ENCODE data around the gene FABP3.

The FABP3 gene

DNA sequence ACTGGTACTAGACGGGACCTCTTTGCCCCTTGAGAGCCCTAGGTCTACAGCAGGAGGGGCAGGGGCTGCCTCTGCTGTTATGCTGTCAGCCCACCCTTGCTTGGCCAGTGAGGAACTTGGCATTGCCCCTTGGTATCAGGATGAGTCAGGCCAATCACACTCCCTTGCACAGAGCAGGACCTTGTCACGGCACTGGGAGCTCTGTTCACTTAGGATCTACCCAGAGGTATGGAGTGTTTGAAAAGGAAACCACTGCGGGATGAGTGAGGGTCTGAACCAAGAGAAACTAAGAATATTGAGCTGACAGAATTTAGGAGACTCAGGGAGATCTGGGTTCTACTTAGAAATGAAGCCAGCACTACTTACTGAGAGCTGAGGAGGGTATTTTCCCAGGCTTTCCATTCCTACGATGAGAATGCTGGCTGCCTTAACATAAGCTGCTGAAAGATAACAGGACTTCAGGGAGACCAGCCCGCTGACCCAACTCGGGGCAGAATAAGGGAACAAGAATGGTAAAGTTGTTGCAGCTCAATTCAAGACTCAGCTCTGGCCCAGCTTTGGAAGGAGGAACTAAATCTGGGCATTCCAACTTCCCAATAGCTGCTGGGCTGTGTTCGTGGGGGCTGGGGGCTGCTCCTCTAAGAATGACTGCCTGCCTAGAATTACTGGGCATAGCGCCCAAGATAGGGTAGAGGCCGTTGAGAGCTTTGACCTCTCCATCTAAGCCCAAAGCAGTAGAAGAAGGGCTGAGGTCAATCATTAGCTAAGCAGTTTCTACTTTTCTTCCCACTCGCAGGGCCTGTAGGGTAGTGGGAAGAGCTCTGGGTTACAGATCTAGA, 1.5 kb downstream of the FABP3 start:
- DNase-seq, result no peak

DNA sequence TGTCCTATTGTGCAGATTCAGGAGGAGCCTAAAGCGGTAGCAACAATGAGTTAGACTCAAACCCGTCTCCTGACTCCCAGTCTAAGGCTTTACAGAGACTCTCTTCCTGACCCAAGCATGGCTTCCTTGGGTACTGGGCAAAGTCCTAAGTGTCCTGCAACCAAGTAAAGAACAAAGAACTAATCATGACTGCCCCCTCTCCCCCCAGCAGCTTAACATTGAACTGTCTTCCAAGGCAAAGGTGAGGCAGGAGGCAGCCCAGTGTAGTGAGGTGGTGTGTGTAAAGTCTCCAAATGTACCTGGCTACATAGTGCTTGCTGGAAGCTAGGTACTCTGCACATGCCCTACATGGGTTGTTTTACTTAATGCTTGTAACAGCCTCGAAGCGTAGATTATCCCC, 2.3 kb downstream of the FABP3 start:
- DNase-seq, result no peak

GRCh38 chr1:31370021-31370420, 2.9 kb downstream of the FABP3 start:
- no peak for DNase-seq

- no peak for DNase-seq
These were observed 4.2 kb downstream of the FABP3 start for GRCh38 chr1:31368611-31369107.

DNA sequence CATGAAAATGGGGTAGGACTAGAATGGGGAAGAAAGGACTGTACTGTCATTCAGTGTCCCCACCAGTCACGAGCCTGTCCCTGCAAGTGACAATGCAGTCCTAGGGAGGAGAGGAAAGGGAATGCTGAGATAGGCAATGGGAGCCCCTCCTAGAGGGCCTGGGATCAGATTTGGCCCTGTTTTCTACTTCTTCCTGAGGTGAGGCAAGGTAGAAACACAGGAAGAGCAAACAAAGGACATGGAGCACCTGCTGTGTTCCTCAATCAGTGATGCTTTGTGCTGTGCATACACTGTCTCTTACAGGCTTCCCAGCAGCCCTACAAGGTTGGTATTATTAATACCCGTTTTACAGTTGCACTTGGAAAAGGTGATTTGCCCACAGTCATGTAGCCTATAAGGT, 6.1 kb downstream of the FABP3 start:
- DNase-seq, result no peak

- DNase-seq, result no peak
These were observed 8.2 kb downstream of the FABP3 start for GRCh38 chr1:31364561-31365250.

DNA sequence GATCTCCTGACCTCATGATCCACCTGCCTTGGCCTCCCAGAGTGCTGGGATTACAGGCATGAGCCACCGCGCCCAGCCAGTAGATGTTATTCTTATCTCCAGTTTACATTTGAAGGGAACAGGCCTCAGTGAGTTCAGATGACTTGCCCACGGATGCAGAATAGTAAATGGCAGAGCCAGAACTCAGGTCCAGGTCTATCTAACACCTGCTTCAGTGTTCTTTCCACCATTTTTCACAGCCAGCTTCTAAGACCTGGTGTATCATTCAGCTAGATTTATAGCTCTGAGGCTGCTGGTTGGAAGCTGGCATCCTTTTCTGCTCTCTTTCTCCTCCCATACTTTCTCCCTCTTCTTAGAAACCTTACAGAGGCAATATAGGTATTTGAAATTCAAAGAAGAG, 10.8 kb downstream of the FABP3 start:
- no peak for DNase-seq

- DNase-seq, result no peak
These were observed 11.3 kb downstream of the FABP3 start for GRCh38 chr1:31361607-31362006.

GRCh38 chr1:31356427-31356826, 16.4 kb downstream of the FABP3 start:
- DNase-seq, result no peak

DNA sequence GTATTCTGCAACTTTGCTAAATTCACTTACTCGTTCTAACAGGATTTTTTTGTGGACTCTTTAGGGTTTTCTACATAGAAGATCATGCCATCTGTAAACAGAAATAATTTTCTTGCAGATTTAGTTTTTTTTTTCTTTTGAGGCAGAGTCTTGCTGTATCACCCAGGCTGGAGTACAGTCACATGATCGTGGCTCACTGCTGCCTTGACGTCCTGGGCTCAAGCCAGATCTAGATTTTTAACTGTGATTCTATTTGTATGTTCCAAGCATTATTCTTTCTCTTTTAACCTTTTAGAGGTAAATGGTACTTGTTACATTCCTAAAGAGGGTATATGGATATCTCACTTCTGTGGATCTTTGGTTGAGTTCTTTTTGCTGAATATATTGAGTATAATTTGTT, 18.6 kb downstream of the FABP3 start:
- DNase-seq, result no peak

GRCh38 chr1:31348449-31348848, 24.4 kb downstream of the FABP3 start:
- no peak for DNase-seq

DNA sequence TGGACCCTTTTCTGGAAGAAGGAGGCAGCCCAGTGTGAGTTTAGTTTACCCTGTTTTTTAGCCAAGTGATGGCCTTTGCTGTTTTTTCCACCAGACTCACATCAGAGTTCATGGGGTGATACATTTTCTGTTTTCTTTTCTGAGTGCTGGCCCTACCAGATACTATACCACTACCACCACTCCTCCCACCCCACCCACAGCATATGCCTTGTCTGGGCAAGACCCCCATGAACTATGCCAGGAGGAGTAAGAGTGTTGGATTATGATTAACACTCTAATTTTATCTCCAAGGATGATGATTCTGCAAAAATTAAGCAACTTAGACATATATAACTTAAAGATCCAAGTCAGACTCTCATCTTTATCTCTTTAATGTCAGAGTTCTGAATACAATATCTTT, 26.1 kb downstream of the FABP3 start:
- DNase-seq, result no peak

- no peak for DNase-seq
These were observed 27.2 kb downstream of the FABP3 start for GRCh38 chr1:31345635-31346034.

- no peak for DNase-seq
These were observed 28.4 kb downstream of the FABP3 start for GRCh38 chr1:31344503-31344902.

DNA sequence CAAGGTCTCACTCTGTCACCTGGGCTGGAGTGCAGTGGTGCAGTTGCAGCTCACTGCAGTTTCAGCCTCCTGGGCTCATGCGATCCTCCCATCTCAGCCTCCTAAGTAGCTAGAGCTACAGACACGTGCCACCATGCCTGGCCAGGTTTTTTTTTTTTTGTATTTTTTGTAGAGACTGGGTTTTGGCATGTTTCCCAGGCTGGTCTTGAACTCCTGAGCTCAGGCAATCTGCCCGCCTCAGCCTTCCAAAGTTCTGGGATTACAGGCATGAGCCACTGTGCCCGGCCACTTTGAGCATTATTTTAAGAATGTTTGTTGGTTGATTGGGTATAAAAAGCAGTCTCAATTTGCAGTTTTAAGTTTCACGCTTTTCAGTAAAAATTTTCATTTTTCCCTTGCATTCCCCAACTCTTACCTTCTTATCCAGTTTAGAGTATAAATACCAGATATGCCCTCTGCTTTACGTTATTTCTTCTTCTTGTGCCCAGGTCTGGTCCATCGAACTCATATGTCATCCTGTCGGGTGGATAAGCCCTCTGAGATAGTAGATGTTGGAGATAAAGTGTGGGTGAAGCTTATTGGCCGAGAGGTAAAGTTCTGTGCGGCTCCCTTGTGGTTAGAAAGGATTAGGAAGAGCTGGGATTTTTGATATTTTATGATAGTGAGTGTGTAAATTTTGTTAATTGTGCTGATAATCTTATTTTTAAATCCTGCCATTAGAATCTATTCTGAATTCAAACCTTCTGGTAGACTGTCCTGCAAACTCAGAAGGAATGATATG, 36.0 kb downstream of the FABP3 start:
- DNase-seq, result no peak

DNA sequence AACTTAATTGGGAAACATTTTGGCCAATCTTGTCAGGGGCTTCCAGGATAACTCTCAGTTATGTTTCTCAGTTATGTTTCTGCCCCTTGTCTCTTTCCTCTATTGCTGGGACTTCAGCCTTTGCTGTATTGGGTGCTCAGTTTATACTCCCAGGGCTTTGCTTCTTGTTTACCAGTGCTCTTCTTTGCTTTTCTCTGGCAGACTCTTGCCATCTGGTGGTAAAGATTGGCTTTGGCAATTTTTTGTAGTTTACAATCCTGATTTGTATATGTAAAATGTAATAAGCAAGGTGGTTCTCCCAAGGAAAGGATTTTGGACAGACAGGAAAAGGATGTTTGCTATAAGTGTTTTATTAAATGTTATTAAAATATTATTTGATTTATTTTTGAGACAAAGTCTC, 37.9 kb downstream of the FABP3 start:
- no peak for DNase-seq

- DNase-seq, result no peak
These were observed 45.5 kb downstream of the FABP3 start for GRCh38 chr1:31327381-31327780.

DNA sequence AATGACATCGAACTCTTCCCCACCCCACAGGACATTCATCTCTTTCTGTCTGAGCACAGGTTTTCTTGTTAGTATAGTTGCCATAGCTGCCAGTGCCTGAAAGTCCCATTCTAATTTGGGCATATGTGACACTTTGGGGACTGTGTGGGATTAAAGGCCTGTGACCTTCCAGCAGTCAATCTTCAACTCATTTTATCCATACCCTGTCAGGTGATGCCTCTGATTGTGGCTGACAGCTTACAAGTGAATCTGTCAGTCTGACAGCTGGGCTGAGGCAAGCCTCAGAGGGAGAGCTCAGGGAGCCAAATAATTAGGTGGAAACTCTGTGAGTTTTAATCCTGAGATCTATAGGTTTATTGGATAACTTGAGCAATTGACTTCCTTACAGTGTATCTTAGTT, 46.4 kb downstream of the FABP3 start:
- no peak for DNase-seq

DNA sequence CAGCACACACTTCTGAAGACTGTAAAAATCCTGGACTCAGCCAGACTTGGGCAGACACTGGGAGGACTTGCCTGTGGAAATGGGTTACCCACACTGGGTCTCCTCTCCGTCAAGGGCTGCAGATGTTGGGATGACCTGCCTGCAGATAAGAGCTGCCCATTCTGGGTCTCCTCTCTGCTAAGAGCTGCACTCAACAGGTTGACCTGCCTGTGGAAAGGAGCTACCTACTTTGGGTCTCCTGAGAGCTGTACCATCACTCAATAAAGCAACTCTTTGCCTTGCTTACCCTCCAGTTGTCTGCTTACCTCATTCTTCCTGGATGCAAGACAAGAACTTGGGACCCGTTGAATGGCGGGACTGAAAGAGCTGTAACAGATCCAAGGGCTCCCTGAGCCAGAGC, 47.9 kb downstream of the FABP3 start:
- no peak for DNase-seq

DNA sequence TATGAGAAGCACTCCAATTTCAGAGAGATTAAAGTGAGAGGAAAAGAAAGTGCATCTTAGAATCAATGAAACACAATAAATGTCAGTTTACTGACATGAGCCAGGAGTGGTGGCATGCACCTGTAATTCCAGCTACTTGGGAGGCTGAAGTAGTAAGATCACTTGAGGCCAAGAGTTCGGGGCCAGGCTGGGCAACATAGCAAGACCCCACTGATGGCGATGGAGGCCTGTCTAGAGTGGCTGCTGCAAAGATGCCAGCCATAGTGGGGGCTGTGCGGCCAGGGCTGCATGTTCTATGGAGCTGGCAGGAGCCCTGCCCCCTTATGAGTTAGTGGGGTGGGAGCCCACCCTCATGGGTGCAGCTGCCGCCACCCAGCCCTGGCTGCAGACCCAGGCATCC, 48.8 kb downstream of the FABP3 start:
- no peak for DNase-seq

DNA sequence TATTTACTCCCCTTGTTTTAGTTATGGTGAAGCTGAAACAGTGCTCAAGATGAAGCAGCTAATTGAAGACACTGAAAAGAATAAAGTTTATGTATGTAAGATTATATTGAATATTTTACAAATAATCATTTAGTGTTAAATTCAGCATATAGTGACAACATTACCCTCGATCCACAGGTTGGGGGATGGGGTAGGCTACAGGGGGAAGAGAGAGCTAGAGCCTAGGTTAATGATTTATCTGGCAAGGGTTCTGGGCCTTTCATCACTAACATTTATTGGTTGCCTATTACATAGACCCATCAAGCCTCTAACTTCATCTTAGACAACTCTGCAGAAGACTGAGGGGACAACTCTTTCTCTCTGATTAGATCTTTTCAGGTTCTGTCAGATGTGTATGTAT, 54.7 kb downstream of the FABP3 start:
- no peak for DNase-seq

DNA sequence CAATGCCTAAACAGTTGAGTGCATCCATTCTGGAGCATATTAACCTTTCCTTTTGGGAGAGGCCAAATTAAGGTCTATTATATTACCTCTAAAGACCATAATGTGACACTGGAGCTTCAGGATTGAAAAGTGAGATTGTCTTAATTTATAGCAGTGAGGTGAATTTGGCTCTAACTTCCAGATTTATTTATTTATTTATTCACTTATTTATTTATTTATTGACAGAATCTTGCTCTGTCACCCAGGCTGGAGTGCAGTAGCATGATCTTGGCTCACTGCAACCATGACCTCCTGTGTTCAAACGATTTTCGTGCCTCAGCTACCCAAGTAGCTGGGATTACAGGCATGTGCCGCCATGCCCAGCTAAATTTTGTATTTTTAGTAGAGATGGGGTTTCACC, 57.0 kb downstream of the FABP3 start:
- DNase-seq, result no peak

Data from activated CD4-positive, alpha-beta T cell treated with anti-CD3 and anti-CD28 coated beads, Interleukin-2, amount 50 U/mL, for 16 hours (primary cell).